ENCODE data around the gene NFE2L3. TPM values are rescaled to one million over a fixed set of nuclear protein-coding genes. Genes with fewer than 3 reads are reported as not detected.
"Not testable (repeated sequence)": the region's sequence is repeated elsewhere in the genome, so short reads cannot be mapped to it uniquely, and the experiment has no call there.

NFE2L3 gene
- total RNA-seq, 1 donor from 2014 or later = 9.8 TPM

DNA sequence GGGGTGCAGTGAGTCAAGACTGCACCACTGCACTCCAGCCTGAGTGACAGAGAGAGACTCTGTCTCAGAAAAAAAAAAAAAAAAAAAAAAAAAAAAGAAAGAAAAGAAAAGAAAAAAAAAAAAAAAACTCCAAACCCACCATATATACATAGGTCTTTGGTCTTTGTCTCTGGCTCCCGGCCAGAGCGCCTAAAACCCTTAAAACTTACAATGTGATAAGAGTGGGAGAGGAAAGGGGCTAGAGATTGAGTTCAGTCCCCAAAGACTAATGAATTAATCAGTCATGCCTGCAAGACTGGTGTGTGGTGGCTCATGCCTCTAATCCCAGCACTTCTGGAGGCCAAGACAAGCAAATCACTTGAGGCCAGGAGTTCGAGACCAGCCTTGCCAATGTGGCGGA lies 6.8 kb upstream of the NFE2L3 start:
- no peak for DNase-seq (ENCODE audit: low spot score in 2 of 2)
- no peak for FAIRE-seq

- FAIRE-seq = no peak
These were observed 5.0 kb upstream of the NFE2L3 start for GRCh38 chr7:26147030-26147429.

DNA sequence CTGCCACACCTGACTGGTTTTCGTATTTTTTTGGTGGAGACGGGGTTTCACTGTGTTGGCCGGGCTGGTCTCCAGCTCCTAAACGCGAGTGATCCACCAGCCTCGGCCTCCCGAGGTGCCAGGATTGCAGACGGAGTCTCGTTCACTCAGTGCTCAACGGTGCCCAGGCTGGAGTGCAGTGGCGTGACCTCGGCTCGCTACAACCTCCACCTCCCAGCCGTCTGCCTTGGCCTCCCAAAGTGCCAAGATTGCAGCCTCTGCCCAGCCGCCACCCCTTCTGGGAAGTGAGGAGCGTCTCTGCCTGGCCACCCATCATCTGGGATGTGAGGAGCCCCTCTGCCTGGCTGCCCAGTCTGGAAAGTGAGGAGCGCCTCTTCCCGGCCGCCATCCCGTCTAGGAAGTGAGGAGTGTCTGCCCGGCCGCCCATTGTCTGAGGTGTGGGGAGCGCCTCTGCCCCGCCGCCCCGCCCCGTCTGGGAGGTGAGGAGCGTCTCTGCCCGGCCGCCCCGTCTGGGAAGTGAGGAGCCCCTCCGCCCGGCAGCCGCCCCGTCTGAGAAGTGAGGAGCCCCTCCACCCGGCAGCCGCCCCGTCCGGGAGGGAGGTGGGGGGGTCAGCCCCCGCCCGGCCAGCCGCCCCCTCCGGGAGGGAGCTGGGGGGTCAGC lies 4.2 kb upstream of the NFE2L3 start:
- not testable (repeated sequence) for DNase-seq (ENCODE audit: low spot score in 2 of 2); FAIRE-seq

More at GRCh38 chr7:26147030-26147429, 5.0 kb upstream of the NFE2L3 start:
- DNase-seq (ENCODE audit: low spot score in 2 of 2) = no peak

GRCh38 chr7:26148307-26148700 lies 3.7 kb upstream of the NFE2L3 start:
- DNase-seq (ENCODE audit: low spot score in 2 of 2); FAIRE-seq: not testable (repeated sequence)

- FAIRE-seq (no peak), DNase-seq (ENCODE audit: low spot score in 2 of 2) (no peak)
These were observed 2.5 kb upstream of the NFE2L3 start for GRCh38 chr7:26149391-26149977.

- FAIRE-seq = no peak
- no peak for DNase-seq (ENCODE audit: low spot score in 2 of 2)
These were observed 902 bp upstream of the NFE2L3 start for GRCh38 chr7:26151096-26151495.

GRCh38 chr7:26151650-26151952 lies 397 bp upstream of the NFE2L3 start:
- FAIRE-seq (no peak), DNase-seq (ENCODE audit: low spot score in 2 of 2) (no peak)

- DNase-seq (ENCODE audit: low spot score in 2 of 2); FAIRE-seq: not testable (repeated sequence)
These were observed 813 bp downstream of the NFE2L3 start for GRCh38 chr7:26152782-26153240.

GRCh38 chr7:26153241-26153822 lies 1.3 kb downstream of the NFE2L3 start:
- FAIRE-seq = no peak
- DNase-seq (ENCODE audit: low spot score in 2 of 2) = no peak

- no peak for FAIRE-seq
- no peak for DNase-seq (ENCODE audit: low spot score in 2 of 2)
These were observed 2.1 kb downstream of the NFE2L3 start for GRCh38 chr7:26153823-26154783.

GRCh38 chr7:26155531-26156375 lies 3.8 kb downstream of the NFE2L3 start:
- no peak for FAIRE-seq

DNA sequence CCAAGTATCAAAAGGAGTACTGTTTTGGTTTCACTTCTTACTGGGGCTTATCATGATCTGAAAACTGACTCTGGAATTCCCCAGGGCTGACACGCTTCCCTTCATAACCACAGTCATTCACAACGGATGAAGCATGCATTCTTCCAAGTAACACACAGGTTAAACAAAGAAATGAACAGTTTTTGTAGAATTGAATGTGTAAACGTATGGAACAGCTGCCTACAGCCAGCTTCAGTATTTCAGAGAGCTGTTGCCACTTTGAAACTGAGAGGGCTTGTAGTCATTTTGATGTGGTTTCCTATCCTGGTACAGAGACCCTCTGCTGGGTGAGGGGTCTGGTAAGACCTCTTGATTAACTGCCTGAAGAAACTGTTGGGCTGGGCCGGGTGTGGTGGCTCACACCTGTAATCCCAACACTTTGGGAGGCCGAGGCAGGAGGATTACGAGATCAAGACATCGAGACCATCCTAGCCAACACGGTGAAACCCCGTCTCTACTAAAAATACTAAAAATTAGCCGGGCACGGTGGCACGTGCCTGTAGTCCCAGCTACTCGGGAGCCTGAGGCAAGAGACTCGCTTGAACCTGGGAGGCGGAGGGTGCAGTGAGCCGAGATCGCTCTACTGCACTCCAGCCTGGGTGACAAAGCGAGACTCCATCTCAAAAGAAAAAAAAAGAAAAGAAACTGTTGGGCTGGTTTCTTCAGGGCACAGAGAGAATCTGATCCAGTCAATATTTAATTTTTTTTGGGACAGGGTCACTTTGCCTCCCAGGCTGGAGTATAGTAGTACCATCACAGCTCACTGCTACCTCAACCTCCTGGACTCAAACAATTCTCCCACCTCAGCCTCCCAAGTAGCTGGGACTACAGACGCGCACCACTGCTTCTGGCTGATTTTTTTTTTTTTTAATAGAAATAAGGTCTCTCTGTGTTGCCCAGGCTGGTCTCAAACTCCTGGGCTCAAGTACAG lies 4.7 kb downstream of the NFE2L3 start:
- no peak for FAIRE-seq
- no peak for DNase-seq (ENCODE audit: low spot score in 2 of 2)

More at GRCh38 chr7:26155531-26156375, 3.8 kb downstream of the NFE2L3 start:
- DNase-seq (ENCODE audit: low spot score in 2 of 2) = no peak

DNA sequence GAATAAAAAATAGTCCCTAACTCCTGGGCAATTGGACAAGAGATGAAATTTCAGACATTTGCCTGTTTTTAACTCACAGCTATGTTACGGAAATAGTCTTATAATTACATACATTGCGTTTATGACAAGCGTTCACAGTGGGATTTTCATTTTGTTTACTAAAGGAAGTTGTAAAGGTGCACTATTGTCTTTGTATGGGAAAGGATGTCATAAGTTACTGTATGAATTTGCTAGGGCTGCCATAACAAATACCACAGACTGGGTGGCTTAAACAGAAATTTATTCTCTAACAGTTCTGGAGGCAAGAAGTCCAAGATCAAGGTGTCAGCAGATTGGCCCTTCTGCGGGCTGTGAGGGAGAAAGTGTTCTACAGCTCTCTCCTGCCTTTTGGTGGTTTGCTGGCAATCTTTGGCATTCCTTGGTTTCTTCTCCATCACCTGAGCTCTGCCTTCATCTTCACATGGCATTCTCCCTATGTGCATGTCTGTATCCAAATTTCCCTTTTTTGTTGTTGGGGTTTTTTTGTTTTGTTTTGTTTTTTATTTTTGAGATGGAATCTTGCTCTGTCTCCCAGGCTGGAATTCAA lies 5.6 kb downstream of the NFE2L3 start:
- FAIRE-seq (no peak), DNase-seq (ENCODE audit: low spot score in 2 of 2) (no peak)

- no peak for FAIRE-seq
- DNase-seq (ENCODE audit: low spot score in 2 of 2) = no peak
These were observed 7.2 kb downstream of the NFE2L3 start for GRCh38 chr7:26159243-26159642.

GRCh38 chr7:26160896-26161295 lies 8.9 kb downstream of the NFE2L3 start:
- no peak for FAIRE-seq

DNA sequence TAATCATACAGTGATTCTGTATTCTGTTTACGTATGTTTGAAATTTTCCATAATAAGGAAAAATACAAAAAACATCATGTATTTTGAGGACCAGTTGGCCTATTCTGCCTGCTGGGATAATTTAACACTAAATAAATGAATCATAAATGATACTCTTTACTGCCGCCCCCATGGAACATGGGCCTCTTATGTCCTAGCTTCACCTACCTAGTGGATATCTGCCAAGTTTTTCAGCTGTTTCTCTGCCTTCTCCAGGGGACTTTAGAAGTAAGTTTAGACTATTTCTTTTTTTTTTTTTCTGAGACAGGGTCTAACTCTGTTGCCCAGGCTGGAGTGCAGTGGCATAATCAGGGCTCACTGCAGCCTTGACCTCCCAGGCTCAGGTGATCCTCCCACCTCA lies 10.4 kb downstream of the NFE2L3 start:
- FAIRE-seq (no peak), DNase-seq (ENCODE audit: low spot score in 2 of 2) (no peak)

More at GRCh38 chr7:26160896-26161295, 8.9 kb downstream of the NFE2L3 start:
- DNase-seq (ENCODE audit: low spot score in 2 of 2) = no peak

DNA sequence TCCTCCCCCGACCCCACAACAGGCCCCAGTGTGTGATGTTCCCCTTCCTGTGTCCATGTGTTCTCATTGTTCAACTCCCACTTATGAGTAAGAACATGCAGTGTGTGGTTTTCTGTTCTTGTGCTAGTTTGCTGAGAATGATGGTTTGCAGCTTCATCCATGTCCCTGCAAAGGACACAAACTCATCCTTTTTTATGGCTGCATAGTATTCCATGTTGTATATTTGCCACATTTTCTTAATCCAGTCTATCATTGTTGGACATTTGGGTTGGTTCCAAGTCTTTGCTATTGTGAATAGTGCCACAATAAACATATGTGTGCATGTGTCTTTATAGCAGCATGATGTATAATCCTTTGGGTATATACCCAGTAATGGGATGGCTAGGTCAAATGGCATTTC lies 11.8 kb downstream of the NFE2L3 start:
- DNase-seq (ENCODE audit: low spot score in 2 of 2); FAIRE-seq: not testable (repeated sequence)

DNA sequence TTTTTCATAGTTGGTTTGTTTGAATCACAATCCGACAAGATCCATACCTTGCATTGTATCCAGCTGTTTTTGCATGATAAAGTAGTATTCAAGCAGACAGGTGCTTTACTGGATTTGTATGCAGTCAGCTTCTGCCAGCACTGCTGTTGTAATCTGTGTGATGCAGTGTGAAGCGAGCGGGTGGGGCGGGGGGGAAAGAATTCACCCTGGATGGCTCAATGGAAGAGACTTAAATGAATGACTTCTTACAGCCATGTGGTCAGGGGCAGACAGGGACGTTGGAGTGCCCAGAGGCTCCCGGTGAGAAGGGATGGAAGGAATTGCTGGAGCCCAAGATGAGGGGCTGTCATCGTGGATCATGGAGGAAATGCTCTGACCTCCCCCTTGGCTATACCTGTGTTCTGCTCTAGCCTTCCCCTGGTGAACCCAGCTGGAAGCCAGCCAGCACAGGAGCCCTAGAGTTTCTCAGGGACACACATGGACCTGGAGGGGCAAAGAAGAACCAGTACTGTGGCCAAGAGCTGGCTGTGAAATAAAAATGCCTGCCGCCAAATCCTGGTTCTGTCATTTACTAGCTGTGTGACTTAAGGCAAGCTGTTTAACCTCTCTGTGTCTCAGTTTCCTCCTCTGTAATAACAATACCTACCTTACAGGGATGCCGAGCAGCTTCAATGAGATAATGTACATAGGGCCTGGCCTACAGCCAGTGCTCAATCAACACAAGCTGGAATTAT lies 14.1 kb downstream of the NFE2L3 start:
- DNase-seq (ENCODE audit: low spot score in 2 of 2) = no peak

More for the DNA sequence above, 14.1 kb downstream of the NFE2L3 start:
- no peak for FAIRE-seq
